HepG2 (cell line): ENCODE measurements around the gene FAM118A. TPM values are rescaled to one million over a fixed set of nuclear protein-coding genes. Genes with fewer than 3 reads are reported as not detected.

ENCODE experiments used
- CBFB ChIP-seq: sonication (generic); formaldehyde crosslinking; IDR thresholded peaks from 2 replicates; pipeline ENCODE4 v1.4.0; 2020; ENCODE audit warnings: missing genetic modification reagents
- CREBL2 ChIP-seq: sonication (generic); formaldehyde crosslinking; IDR thresholded peaks from 2 replicates; pipeline ENCODE4 v1.8.1; 2023; ENCODE audit warnings: missing genetic modification reagents, mild to moderate bottlenecking, borderline replicate concordance
- DBP ChIP-seq: sonication (generic); formaldehyde crosslinking; IDR thresholded peaks from 2 replicates; pipeline ENCODE4 v1.4.0; 2020; ENCODE audit warnings: missing genetic modification reagents; ENCODE audit errors: not compliant biosample characterization
- ESRRA ChIP-seq: sonication (generic); formaldehyde crosslinking; IDR thresholded peaks from 2 replicates; pipeline ENCODE4 v1.5.1; 2020; ENCODE audit warnings: mild to moderate bottlenecking, low read depth, missing genetic modification reagents
- ETV6 ChIP-seq: sonication (generic); formaldehyde crosslinking; conservative IDR thresholded peaks from 2 replicates; pipeline ENCODE4 v1.4.0; 2020; ENCODE audit warnings: missing genetic modification reagents
- GRHL1 ChIP-seq: sonication (generic); formaldehyde crosslinking; conservative IDR thresholded peaks from 2 replicates; pipeline ENCODE4 v1.8.0; 2022; ENCODE audit warnings: missing genetic modification reagents
- HOMEZ ChIP-seq: IDR thresholded peaks from 2 replicates; pipeline ENCODE4 v1.6.1; 2016; ENCODE audit warnings: low read depth
- KAT2B ChIP-seq: fragments of 150-350 bp; IDR thresholded peaks from 2 replicates; pipeline ENCODE4 v1.6.1; 2014; ENCODE audit warnings: low read depth, low read length, borderline replicate concordance
- KDM1A ChIP-seq: IDR thresholded peaks from 2 replicates; pipeline ENCODE4 v1.6.1; 2016; ENCODE audit warnings: missing compliant biosample characterization
- KLF16 ChIP-seq, 2 experiments: sonication (generic) in 1 of 2; formaldehyde crosslinking in 1 of 2; IDR thresholded peaks; 2 replicates each; pipeline versions ENCODE4 v1.6.1 to v1.8.0; 2016 to 2023; ENCODE audit warnings: missing genetic modification reagents in 2 of 2, missing compliant biosample characterization in 1 of 2
- MED1 ChIP-seq: sonication (generic); formaldehyde crosslinking; IDR thresholded peaks from 2 replicates; pipeline ENCODE4 v1.4.0; 2020; ENCODE audit warnings: missing genetic modification reagents
- MXD3 ChIP-seq: IDR thresholded peaks from 2 replicates; pipeline ENCODE4 v1.6.1; 2016; ENCODE audit warnings: mild to moderate bottlenecking, missing biosample characterization, missing genetic modification reagents
- NCOR1 ChIP-seq: fragments of 200-600 bp; sonication (generic); IDR thresholded peaks from 2 replicates; pipeline ENCODE4 v1.7.0; 2017; ENCODE audit warnings: antibody characterized with exemption, low read length, borderline replicate concordance
- POLR2G ChIP-seq: fragments of 200-400 bp; formaldehyde crosslinking; IDR thresholded peaks from 2 replicates; pipeline ENCODE4 v1.6.1; 2018; ENCODE audit warnings: mild to moderate bottlenecking, low read depth, low read length, moderate library complexity
- SAP130 ChIP-seq: IDR thresholded peaks from 2 replicates; pipeline ENCODE4 v1.6.1; 2016; ENCODE audit warnings: low read depth
- SOX5 ChIP-seq: IDR thresholded peaks from 2 replicates; pipeline ENCODE4 v1.6.1; 2016; ENCODE audit warnings: borderline replicate concordance
- TEAD3 ChIP-seq: optimal IDR thresholded peaks from 2 replicates; pipeline ENCODE3; 2016; ENCODE audit warnings: borderline replicate concordance
- ZBTB38 ChIP-seq: sonication (generic); formaldehyde crosslinking; IDR thresholded peaks from 2 replicates; pipeline ENCODE4 v1.5.1; 2020; ENCODE audit warnings: mild to moderate bottlenecking, missing genetic modification reagents
- ZC3H4 ChIP-seq: sonication (generic); formaldehyde crosslinking; IDR thresholded peaks from 2 replicates; pipeline ENCODE4 v1.4.0; 2020; ENCODE audit warnings: missing genetic modification reagents, borderline replicate concordance
- ZNF331 ChIP-seq: sonication (generic); formaldehyde crosslinking; IDR thresholded peaks from 2 replicates; pipeline ENCODE4 v1.4.0; 2020; ENCODE audit warnings: missing genetic modification reagents
- ZNF503 ChIP-seq: sonication (generic); formaldehyde crosslinking; IDR thresholded peaks from 2 replicates; pipeline ENCODE4 v1.4.0; 2020; ENCODE audit warnings: missing genetic modification reagents
- ZNF800 ChIP-seq: sonication (generic); formaldehyde crosslinking; IDR thresholded peaks from 2 replicates; pipeline ENCODE4 v1.4.0; 2020; ENCODE audit warnings: missing genetic modification reagents
- polyA plus RNA-seq, 8 experiments: library from polyadenylated mRNA; depleted of rRNA in 3 of 8; stranded (reverse) in 7 of 8; unstranded in 1 of 8; fragments of >200 nt; fragmentation: Illumina TruSeq in 4 of 8; extraction: Trizol in 4 of 8; gene quantifications; 2 replicates each; pipeline versions ENCODE4 v1.2.1 to v1.2.3, GENCODE V29; 2011 to 2016; ENCODE audit warnings: low read depth in 4 of 8, missing spikeins in 1 of 8, mixed read lengths in 1 of 8; ENCODE audit not compliant: insufficient read depth in 1 of 8
- total RNA-seq, 5 experiments: library from RNA; depleted of rRNA; stranded (reverse); fragments of >200 nt; fragmentation: Illumina TruSeq; extraction: Trizol; gene quantifications; 2 replicates each; pipeline ENCODE4 v1.2.3, GENCODE V29; 2016; ENCODE audit warnings: low read depth in 1 of 5

The FAM118A gene
- total and polyA plus RNA-seq, 2 of the 13 experiments (the other 11 are each of a cell fraction or from before 2014, with no cell fraction given): 36.7 to 48.2 TPM

- TF ChIP-seq SOX5: peak; percentile 37; the same call in 1 of the 2 replicates
- TF ChIP-seq KDM1A (CRISPR knock-in tag): no peak
- TF ChIP-seq MED1 (CRISPR knock-in tag): peak; percentile 30; the same call in 1 of the 2 replicates
- TF ChIP-seq DBP: no peak
- no peak for TF ChIP-seq HOMEZ (CRISPR knock-in tag)
- peak; percentile 60 for TF ChIP-seq SAP130 (CRISPR knock-in tag)
- no peak for TF ChIP-seq ZNF800
- no peak for TF ChIP-seq KLF16 (CRISPR knock-in tag; IDR thresholded peaks at IDR 0.05)
- no peak; the same call in 1 of the 2 replicates for TF ChIP-seq NCOR1
- peak; percentile 85 for TF ChIP-seq TEAD3
- no peak for TF ChIP-seq CBFB (CRISPR knock-in tag)
- 0 out of 2 replicates have a peak, but pooled peaks have one; percentile 46 for TF ChIP-seq ESRRA (CRISPR knock-in tag)
- no peak for TF ChIP-seq MXD3 (CRISPR knock-in tag)
- TF ChIP-seq ZBTB38 (CRISPR knock-in tag): peak; percentile 20
- no peak for TF ChIP-seq ZC3H4 (CRISPR knock-in tag)
- no peak for TF ChIP-seq GRHL1
- TF ChIP-seq ZNF503 (CRISPR knock-in tag): no peak
- TF ChIP-seq ETV6 (CRISPR knock-in tag): no peak
- no peak for TF ChIP-seq ZNF331 (CRISPR knock-in tag)
- no peak for TF ChIP-seq KAT2B
- TF ChIP-seq POLR2G: peak; percentile 28; the same call in 1 of the 2 replicates
- TF ChIP-seq CREBL2 (CRISPR knock-in tag): no peak
Observed at GRCh38 chr22:45286854-45287551, 22.7 kb upstream of the FAM118A start (continued).
